Smooth muscle cell (in vitro differentiated cells): ENCODE data around the gene IL22RA1. TPM values are rescaled to one million over a fixed set of nuclear protein-coding genes. Genes with fewer than 3 reads are reported as not detected.

Experiments used
- DNase-seq: peaks from one replicate; lab custom pipeline; 2025; ENCODE audit not compliant: unreplicated experiment; lab: John Stamatoyannopoulos, UW
- H2AFZ ChIP-seq: fragments of 200-600 bp; sonication (generic); 2 replicates; pipeline ENCODE4 v1.6.0; 2016; ENCODE audit warnings: antibody characterized with exemption, low read depth, mild to moderate bottlenecking
- H3F3A ChIP-seq: fragments of 200-600 bp; sonication (generic); 2 replicates; pipeline ENCODE4 v1.6.0; 2017; ENCODE audit warnings: antibody characterized with exemption, low read depth
- H3K27ac ChIP-seq: fragments of 200-600 bp; sonication (generic); 2 replicates; pipeline ENCODE4 v1.5.1; 2016; ENCODE audit warnings: low read depth, mild to moderate bottlenecking
- H3K27me3 ChIP-seq: fragments of 200-600 bp; sonication (generic); 2 replicates; pipeline ENCODE4 v1.6.1; 2016; ENCODE audit warnings: low read depth, mild to moderate bottlenecking
- H3K36me3 ChIP-seq: fragments of 200-600 bp; sonication (generic); 2 replicates; pipeline ENCODE4 v1.5.1; 2016; ENCODE audit warnings: low read depth
- H3K4me1 ChIP-seq: fragments of 200-600 bp; sonication (generic); 2 replicates; pipeline ENCODE4 v1.5.1; 2016; ENCODE audit warnings: low read depth
- H3K4me2 ChIP-seq: fragments of 200-600 bp; sonication (generic); 2 replicates; pipeline ENCODE4 v1.6.0; 2016; ENCODE audit warnings: mild to moderate bottlenecking
- H3K4me3 ChIP-seq: fragments of 200-600 bp; sonication (generic); 2 replicates; pipeline ENCODE4 v1.5.1; 2016; ENCODE audit warnings: mild to moderate bottlenecking
- H3K79me2 ChIP-seq: fragments of 200-600 bp; sonication (generic); 2 replicates; pipeline ENCODE4 v1.6.0; 2016; ENCODE audit warnings: low read depth, mild to moderate bottlenecking
- H3K9ac ChIP-seq: fragments of 200-600 bp; sonication (generic); 2 replicates; pipeline ENCODE4 v1.6.0; 2016; ENCODE audit warnings: low read depth
- H3K9me3 ChIP-seq: fragments of 200-600 bp; sonication (generic); replicated peaks from 2 replicates; pipeline ENCODE4 v1.5.1; 2016; ENCODE audit warnings: low read depth
- H4K20me1 ChIP-seq: fragments of 200-600 bp; sonication (generic); 2 replicates; pipeline ENCODE4 v1.6.0; 2016; ENCODE audit warnings: low read depth
- CTCF ChIP-seq: fragments of 200-600 bp; sonication (generic); IDR thresholded peaks from 2 replicates; pipeline ENCODE4 v1.5.1; 2017; ENCODE audit warnings: borderline replicate concordance, mild to moderate bottlenecking, antibody characterized with exemption; ENCODE audit not compliant: insufficient read depth, poor library complexity, severe bottlenecking
- WGBS: methylation state at CpG from one replicate; pipeline ENCODE4 v1.1.7; 2016; ENCODE audit warnings: low lambda C conversion rate; 5-methylcytosine and 5-hydroxymethylcytosine counted together
- polyA plus RNA-seq: library from polyadenylated mRNA; unstranded; fragments of >200 nt; fragmentation: Nextera tagmentation; extraction: Ambion mirVana; gene quantifications from 2 replicates; pipeline ENCODE4 v1.2.1, GENCODE V29; 2016
- total RNA-seq: library from RNA; depleted of rRNA; stranded (reverse); fragments of >200 nt; gene quantifications from 2 replicates; pipeline ENCODE4 v1.2.3, GENCODE V29; 2014

IL22RA1 gene
- total and polyA plus RNA-seq, 2 experiments from 2014 or later = 0.40 TPM; not detected in 1

GRCh38 chr1:24103408-24103807 is 39.5 kb downstream of the IL22RA1 start:
- Histone ChIP-seq H2AFZ (no peak overlapping the region), H3K4me3 (no peak overlapping the region), H3K9me3 (no peaks in the 10 kb centered on the region), H3F3A (no peaks in the 10 kb centered on the region), H3K4me2 (no peak overlapping the region), H4K20me1 (no peaks in the 10 kb centered on the region), H3K4me1 (peaks cover 11% of the 10 kb centered on the region), H3K27me3 (no peaks in the 10 kb centered on the region), H3K36me3 (no peaks in the 10 kb centered on the region), H3K79me2 (no peaks in the 10 kb centered on the region), H3K27ac (no peak overlapping the region), H3K9ac (no peak overlapping the region)
- DNase-seq = no peak
- 34% methylated on average over 3 of the region's 3 CpGs for WGBS
- no peak for TF ChIP-seq CTCF

- Histone ChIP-seq H3K27ac (no peak overlapping the region), H3K4me3 (no peak overlapping the region), H3K9ac (no peak overlapping the region), H3F3A (no peaks in the 10 kb centered on the region), H3K36me3 (no peaks in the 10 kb centered on the region), H3K9me3 (no peaks in the 10 kb centered on the region), H3K4me1 (peaks cover 6% of the 10 kb centered on the region), H3K79me2 (no peaks in the 10 kb centered on the region), H3K27me3 (no peaks in the 10 kb centered on the region), H2AFZ (no peak overlapping the region), H3K4me2 (no peak overlapping the region), H4K20me1 (no peaks in the 10 kb centered on the region)
- DNase-seq = no peak
- 90% methylated on average over 8 of the region's 8 CpGs for WGBS
- no peak for TF ChIP-seq CTCF
Measured at GRCh38 chr1:24102961-24103360, 40.0 kb downstream of the IL22RA1 start.

- Histone ChIP-seq H3K4me1 (peaks cover under 1% of the 10 kb centered on the region), H3K27ac (no peak overlapping the region), H3K9me3 (no peaks in the 10 kb centered on the region), H3F3A (no peaks in the 10 kb centered on the region), H3K4me2 (no peak overlapping the region), H3K79me2 (no peaks in the 10 kb centered on the region), H4K20me1 (no peaks in the 10 kb centered on the region), H3K36me3 (no peaks in the 10 kb centered on the region), H3K4me3 (no peak overlapping the region), H3K9ac (no peak overlapping the region), H3K27me3 (no peaks in the 10 kb centered on the region), H2AFZ (no peak overlapping the region)
- WGBS = 88% methylated on average over 9 of the region's 9 CpGs
- no peak for DNase-seq
- no peak for TF ChIP-seq CTCF
Measured at GRCh38 chr1:24101796-24102586, 40.9 kb downstream of the IL22RA1 start.
